ENCODE data around the gene CHAF1A.

CHAF1A gene

GRCh38 chr19:4402171-4403004 is at the start of gene CHAF1A:
Gene CHAF1A (plus strand): TSS chr19:4402640. CDS start chr19:4402763, 123 bp downstream.
- peak; percentile 100 for DNase-seq (ENCODE audit: low spot score)
- TF ChIP-seq CTCF (IDR thresholded peaks at IDR 0.05; ENCODE audit: extremely low read depth, missing control alignments), result no peak

GRCh38 chr19:4352701-4353121 is 49.7 kb upstream of the CHAF1A start:
- peak; percentile 80 for DNase-seq (ENCODE audit: low spot score)
- peak; percentile 49 for TF ChIP-seq CTCF (IDR thresholded peaks at IDR 0.05; ENCODE audit: extremely low read depth, missing control alignments)

GRCh38 chr19:4354282-4354681 is 48.2 kb upstream of the CHAF1A start:
- no peak for TF ChIP-seq CTCF (IDR thresholded peaks at IDR 0.05; ENCODE audit: extremely low read depth, missing control alignments)
- DNase-seq (ENCODE audit: low spot score), result no peak

- no peak for DNase-seq (ENCODE audit: low spot score)
- TF ChIP-seq CTCF (IDR thresholded peaks at IDR 0.05; ENCODE audit: extremely low read depth, missing control alignments), result no peak
Observed at GRCh38 chr19:4354897-4355296, 47.5 kb upstream of the CHAF1A start.

GRCh38 chr19:4357095-4357797 is 45.2 kb upstream of the CHAF1A start:
- TF ChIP-seq CTCF (IDR thresholded peaks at IDR 0.05; ENCODE audit: extremely low read depth, missing control alignments), result no peak
- DNase-seq (ENCODE audit: low spot score), result no peak

- no peak for DNase-seq (ENCODE audit: low spot score)
- no peak for TF ChIP-seq CTCF (IDR thresholded peaks at IDR 0.05; ENCODE audit: extremely low read depth, missing control alignments)
Observed at GRCh38 chr19:4357921-4358326, 44.5 kb upstream of the CHAF1A start.
